Measurements from ENCODE around the gene APEH.

The APEH gene

GRCh38 chr3:49711489-49711888 is 37.3 kb downstream of the APEH start:
- no peak for FAIRE-seq
- DNase-seq (ENCODE audit: insufficient read length, low spot score) = no peak

- no peak for DNase-seq (ENCODE audit: insufficient read length, low spot score)
- FAIRE-seq = no peak
These were observed 38.0 kb downstream of the APEH start for GRCh38 chr3:49712166-49712565.

- DNase-seq (ENCODE audit: insufficient read length, low spot score) (no peak), FAIRE-seq (no peak)
These were observed 38.6 kb downstream of the APEH start for GRCh38 chr3:49712631-49713317.

DNA sequence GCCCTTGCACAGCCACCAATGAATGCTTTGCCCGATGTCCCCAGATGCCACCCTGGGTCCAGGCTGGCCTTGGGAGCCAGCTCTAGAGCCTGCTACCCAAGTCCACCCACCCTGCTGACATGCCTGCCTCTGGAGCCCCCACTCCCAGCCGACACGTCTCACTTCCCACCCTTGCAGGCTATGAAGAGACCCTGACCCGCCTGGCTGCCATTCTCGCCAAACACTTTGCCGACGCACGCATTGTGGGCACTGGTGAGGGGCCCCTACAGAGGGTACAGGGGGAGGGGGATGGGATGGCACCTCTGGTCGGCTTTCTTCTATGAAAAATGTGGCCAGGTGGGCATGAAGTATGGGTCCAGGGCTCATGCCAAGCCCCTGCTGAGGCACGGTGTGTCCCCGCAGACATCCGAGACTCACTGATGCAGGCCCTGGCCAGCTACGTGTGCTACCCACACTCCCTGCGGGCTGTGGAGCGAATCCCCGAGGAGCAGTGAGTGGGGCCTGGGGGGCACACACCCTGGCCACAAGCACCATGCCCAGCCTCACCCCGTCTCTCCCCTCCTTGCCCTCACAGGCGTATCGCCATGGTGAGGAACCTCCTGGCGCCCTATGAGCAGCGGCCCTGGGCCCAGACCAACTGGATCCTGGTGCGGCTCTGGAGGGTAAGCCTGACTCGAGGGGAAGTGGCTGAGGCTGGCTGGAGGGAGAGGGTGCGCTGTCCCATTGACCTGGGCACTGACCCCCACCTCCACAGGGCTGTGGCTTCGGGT is 39.4 kb downstream of the APEH start:
- DNase-seq (ENCODE audit: insufficient read length, low spot score) (no peak), FAIRE-seq (no peak)

GRCh38 chr3:49714728-49715550 is 40.8 kb downstream of the APEH start:
- DNase-seq (ENCODE audit: insufficient read length, low spot score) (no peak), FAIRE-seq (no peak)

DNA sequence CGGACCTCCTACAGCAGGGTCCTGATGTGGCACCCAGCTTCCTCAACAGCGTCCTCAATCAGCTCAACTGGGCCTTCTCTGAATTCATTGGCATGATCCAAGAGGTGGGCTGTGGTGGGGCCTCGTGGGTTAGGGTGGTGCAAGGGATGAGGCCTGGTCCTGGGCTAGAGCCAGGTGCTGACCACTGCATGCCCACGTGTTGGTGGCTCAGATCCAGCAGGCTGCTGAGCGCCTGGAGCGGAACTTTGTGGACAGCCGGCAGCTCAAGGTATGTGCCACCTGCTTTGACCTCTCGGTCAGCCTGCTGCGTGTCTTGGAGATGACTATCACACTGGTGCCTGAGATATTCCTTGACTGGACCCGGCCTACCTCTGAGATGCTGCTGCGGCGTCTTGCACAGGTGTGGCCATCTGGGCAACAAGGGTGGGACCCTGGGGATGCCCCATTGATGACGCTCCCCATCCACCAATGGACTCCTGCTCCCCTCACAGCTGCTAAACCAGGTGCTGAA is 41.5 kb downstream of the APEH start:
- FAIRE-seq (no peak), DNase-seq (ENCODE audit: insufficient read length, low spot score) (no peak)

DNA sequence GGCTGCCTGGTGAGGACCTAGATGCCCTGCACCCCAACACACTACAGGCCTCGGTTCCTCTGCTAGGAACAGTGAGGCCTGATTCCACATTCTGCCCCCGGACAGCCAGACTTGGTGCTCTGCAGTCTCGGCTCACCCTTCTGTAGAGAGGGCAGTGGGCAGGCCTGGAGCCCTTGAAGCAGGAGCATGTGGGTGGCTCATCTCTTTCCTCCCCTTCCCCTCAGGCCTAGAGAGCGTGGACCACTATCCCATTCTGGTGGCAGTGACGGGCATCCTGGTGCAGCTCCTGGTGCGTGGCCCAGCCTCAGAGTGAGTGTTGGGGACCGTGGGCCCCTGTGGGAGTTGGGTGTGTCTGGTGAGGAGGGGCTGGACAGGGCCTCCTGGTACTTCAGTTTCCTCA is 42.0 kb downstream of the APEH start:
- FAIRE-seq (no peak), DNase-seq (ENCODE audit: insufficient read length, low spot score) (no peak)

DNA sequence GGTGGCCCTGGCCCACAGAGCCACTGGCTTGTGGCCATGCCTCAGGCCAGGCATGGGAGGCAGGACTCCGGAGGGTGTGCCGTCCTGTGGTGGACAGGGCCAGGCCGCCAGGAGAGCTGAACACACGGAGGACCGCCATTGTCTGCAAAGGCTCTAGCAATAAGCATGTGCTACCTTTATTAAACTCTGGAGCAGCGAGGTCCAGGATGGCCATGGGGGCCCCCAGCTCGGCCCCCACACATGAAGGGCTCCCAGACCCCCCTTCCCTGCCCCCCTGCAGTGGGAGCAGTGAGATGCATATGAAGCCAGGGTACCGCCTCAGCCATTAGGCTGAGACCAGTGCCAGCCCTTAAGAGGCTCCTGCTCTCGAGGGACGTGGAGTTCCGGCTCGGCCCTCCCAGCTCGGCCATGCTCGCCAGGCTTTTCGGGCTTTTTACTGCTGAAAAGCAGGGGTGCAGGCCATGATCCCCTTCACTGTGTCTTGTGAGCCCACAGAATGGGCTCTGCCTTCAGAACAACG is 42.6 kb downstream of the APEH start:
- DNase-seq (ENCODE audit: insufficient read length, low spot score) (no peak), FAIRE-seq (no peak)

- FAIRE-seq (no peak), DNase-seq (ENCODE audit: insufficient read length, low spot score) (no peak)
These were observed 43.2 kb downstream of the APEH start for GRCh38 chr3:49717211-49717958.

GRCh38 chr3:49717959-49718857 is 44.1 kb downstream of the APEH start:
- FAIRE-seq = no peak

DNA sequence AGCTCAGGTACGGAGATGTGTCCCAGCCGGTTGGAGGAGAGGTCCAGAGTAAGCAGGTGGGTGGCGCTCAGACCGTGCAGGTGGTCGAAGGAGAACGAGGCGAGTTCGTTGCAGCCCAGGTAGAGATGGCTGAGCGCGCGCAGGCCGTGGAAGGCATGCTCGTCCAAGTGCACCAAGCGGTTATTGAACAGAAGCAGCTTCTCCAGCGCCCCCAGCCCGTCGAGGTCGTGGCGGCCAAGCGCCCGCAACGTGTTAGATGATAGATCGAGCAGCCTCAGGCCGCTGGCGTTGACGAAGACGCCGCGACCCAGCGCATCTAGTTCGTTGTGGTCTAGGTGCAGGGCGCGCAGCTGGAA is 44.7 kb downstream of the APEH start:
- FAIRE-seq = no peak
- no peak for DNase-seq (ENCODE audit: insufficient read length, low spot score)

More at GRCh38 chr3:49717959-49718857, 44.1 kb downstream of the APEH start:
- DNase-seq (ENCODE audit: insufficient read length, low spot score) = no peak

DNA sequence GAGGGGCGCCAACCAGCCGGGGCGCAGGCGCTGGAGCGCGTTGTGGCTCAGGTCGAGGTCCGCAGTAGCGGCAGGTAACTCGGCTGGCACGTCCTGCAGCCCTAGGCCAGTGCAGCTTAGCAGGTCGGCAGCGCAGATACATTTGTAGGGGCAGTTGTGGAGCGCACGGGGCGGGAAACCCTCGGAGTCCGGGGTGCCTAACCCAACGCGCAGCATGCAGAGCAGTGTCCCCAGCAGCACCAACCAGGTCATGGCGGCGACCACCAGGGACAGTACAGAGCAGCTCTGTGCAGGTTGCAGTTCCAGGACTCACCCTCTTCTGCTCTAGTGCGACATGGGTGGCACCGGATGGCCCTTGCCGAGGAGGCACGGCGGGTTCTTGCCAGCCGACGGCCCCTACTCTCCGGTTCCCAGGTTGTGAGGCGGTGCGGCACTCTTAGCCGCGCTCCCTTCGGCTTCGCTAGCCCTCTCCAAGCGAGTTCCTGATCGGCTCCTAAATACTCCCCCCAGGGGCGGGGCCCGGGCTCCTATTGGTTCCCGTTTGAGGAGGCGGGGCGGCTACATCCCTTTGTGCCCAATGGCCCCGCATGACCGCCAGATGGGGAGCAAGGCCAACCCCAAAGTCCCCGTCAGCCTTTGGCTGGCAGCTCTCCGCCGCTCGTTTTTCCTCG is 45.2 kb downstream of the APEH start, which contains the start of gene AMIGO3:
Gene AMIGO3, minus strand, starts transcription at position 471 of the 671 bp plus-strand sequence. Its CDS starts 219 bp downstream, at position 252.
- peak; percentile 95 for FAIRE-seq
- DNase-seq (ENCODE audit: insufficient read length, low spot score) = peak; percentile 97

DNA sequence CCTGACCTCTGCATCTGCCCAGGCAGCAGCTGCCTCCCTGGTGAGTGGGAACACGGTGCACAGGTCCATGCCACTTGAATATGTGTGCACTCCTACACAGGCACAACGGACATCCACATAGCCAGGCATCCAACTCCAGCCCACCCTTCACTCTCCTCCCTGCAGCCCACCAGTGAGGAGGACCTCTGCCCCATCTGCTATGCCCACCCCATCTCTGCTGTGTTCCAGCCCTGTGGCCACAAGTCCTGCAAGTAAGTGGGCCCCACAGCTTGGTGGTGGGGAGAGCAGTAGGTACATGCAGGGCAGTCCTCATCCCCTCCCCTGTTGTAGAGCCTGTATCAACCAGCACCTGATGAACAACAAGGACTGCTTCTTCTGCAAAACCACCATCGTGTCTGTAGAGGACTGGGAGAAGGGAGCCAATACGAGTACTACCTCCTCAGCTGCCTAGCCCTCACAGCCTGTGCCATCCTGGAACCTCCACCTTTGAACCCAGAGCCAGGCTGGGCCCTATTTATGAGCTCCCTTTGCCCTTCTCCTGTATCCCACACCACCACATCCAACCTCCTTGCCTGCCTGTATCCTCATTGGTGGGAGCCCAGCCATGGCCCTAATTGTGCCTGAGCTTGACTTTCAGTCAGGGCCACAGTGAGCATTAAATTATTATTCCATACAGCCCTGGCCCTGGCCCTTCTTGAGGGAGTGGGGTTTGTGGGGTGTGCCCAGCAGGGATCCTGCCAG is 46.9 kb downstream of the APEH start:
- no peak for DNase-seq (ENCODE audit: insufficient read length, low spot score)
- no peak for FAIRE-seq

DNA sequence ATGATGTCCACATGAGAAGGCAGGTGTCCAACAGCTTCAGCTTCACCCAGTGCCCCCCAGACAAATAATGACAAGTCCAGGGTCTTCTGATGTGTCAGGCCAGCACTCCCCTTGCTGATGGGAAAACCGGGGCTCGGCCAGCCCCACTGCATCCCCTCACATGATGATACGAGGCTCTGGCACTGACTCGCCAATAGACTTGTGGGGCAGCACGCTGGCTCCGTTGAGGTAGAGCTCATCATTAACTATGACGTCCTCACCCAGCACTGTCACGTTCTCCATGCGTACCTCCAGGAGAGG is 47.4 kb downstream of the APEH start:
- no peak for FAIRE-seq
- no peak for DNase-seq (ENCODE audit: insufficient read length, low spot score)

DNA sequence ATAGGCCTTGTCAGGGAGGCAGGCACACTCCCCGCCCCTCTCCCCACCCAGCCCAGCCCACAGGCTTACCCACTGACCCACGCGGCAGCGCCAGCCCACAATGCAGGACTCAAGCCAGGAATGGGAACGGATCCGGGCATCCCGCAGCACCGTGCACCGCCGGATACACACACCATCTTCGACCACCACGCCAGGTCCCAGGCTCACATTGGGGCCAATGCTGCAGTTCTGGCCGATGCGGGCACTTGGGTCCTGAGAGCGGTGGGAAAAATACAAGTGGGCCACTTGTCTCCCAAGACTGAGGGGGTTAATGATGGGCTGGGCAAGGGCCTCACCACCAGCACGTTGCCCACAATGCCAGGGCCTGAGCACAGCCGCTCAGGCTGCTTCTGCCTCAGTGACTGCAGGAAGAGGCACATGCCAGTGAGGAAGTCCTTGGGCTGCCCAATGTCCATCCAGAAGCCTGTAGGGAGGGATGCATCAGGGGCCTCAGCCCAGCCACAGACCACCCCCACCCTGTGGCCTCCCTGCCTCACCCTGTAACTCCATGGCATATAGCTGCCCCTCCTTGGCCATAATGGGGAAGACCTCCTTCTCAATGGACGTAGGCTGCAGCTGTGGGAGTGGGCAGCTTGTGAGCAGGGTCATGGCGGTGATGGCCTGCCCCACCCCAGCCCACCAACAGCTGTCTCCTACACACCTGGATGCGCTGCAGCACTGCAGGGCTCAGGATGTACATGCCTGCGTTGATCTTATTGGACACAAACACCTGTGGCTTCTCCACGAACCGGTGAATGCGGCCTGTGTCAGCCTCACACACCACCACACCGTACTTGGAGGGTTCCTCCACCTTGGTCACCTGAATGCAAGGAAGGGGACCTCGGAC is 48.0 kb downstream of the APEH start:
- FAIRE-seq = no peak

GRCh38 chr3:49722896-49723295 is 48.7 kb downstream of the APEH start:
- no peak for FAIRE-seq

More for the DNA sequence above, 48.0 kb downstream of the APEH start:
- DNase-seq (ENCODE audit: insufficient read length, low spot score) = no peak

GRCh38 chr3:49723296-49723627 is 49.1 kb downstream of the APEH start:
- DNase-seq (ENCODE audit: insufficient read length, low spot score) = peak; percentile 42
- FAIRE-seq = peak; percentile 86

More at GRCh38 chr3:49722896-49723295, 48.7 kb downstream of the APEH start:
- DNase-seq (ENCODE audit: insufficient read length, low spot score) = no peak

Measured in GM19239 (cell line).